Liver (tissue), 3 donors: Measurements from ENCODE around the gene LOXL4.

Source experiments
- ATF3 ChIP-seq: IDR thresholded peaks from 2 replicates; pipeline ENCODE4 v1.6.1; 2016; ENCODE audit warnings: antibody characterized with exemption
- FOXA1 ChIP-seq: IDR thresholded peaks from 2 replicates; pipeline ENCODE4 v1.6.1; 2016; ENCODE audit warnings: antibody characterized with exemption
- GABPA ChIP-seq, 2 donors: IDR thresholded peaks in 1 of 2; conservative IDR thresholded peaks in 1 of 2; 2 replicates each; pipeline ENCODE4 v1.6.1; 2016; ENCODE audit warnings: antibody characterized with exemption in 2 of 2, mild to moderate bottlenecking in 1 of 2, moderate library complexity in 1 of 2
- HNF4A ChIP-seq, 2 donors: conservative IDR thresholded peaks; 2 replicates each; pipeline ENCODE4 v1.6.1; 2016; ENCODE audit warnings: antibody characterized with exemption in 2 of 2, mild to moderate bottlenecking in 2 of 2
- HNF4G ChIP-seq: IDR thresholded peaks from 2 replicates; pipeline ENCODE4 v1.6.1; 2016; ENCODE audit warnings: antibody characterized with exemption
- MAX ChIP-seq: IDR thresholded peaks from 2 replicates; pipeline ENCODE4 v1.6.1; 2016; ENCODE audit warnings: antibody characterized with exemption
- YY1 ChIP-seq: IDR thresholded peaks from 2 replicates; pipeline ENCODE4 v1.6.1; 2016; ENCODE audit warnings: antibody characterized with exemption, mild to moderate bottlenecking
- TF ChIP-seq, protein P1 (sequence below): fragments of 150-350 bp; IDR thresholded peaks from 2 replicates; pipeline ENCODE4 v1.5.1; 2017; ENCODE audit warnings: improper control_type of control experiment, low read depth, low read length; ENCODE audit not compliant: missing input control
- donor health status: healthy.
- donor health status: healthy.

GRCh38 chr10:98236862-98237261 lies 31.1 kb downstream of the LOXL4 start:
- TF ChIP-seq, protein P1, sequence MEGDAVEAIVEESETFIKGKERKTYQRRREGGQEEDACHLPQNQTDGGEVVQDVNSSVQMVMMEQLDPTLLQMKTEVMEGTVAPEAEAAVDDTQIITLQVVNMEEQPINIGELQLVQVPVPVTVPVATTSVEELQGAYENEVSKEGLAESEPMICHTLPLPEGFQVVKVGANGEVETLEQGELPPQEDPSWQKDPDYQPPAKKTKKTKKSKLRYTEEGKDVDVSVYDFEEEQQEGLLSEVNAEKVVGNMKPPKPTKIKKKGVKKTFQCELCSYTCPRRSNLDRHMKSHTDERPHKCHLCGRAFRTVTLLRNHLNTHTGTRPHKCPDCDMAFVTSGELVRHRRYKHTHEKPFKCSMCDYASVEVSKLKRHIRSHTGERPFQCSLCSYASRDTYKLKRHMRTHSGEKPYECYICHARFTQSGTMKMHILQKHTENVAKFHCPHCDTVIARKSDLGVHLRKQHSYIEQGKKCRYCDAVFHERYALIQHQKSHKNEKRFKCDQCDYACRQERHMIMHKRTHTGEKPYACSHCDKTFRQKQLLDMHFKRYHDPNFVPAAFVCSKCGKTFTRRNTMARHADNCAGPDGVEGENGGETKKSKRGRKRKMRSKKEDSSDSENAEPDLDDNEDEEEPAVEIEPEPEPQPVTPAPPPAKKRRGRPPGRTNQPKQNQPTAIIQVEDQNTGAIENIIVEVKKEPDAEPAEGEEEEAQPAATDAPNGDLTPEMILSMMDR: no peak
- no peak for TF ChIP-seq MAX
- no peak for TF ChIP-seq GABPA (IDR thresholded peaks at IDR 0.05 in 1 of 2, conservative IDR thresholded peaks at IDR 0.05 in 1 of 2)
- no peak for TF ChIP-seq YY1
- TF ChIP-seq HNF4A (conservative IDR thresholded peaks at IDR 0.05): no peak
- TF ChIP-seq ATF3: no peak
- TF ChIP-seq FOXA1: no peak
- no peak for TF ChIP-seq HNF4G
